C4-2B (cell line): Measurements from ENCODE around the gene TLE3.

Source experiments
- H3K27ac ChIP-seq: fragments of 450-650 bp; 2 replicates; pipeline ENCODE4 v1.5.1; 2017
- CTCF ChIP-seq: fragments of 450-650 bp; conservative IDR thresholded peaks from 2 replicates; pipeline ENCODE4 v1.5.1; 2017; ENCODE audit warnings: mild to moderate bottlenecking
- ZFX ChIP-seq: fragments of 450-650 bp; IDR thresholded peaks from 2 replicates; pipeline ENCODE4 v1.6.1; 2017

Gene TLE3

GRCh38 chr15:70112074-70112395 is 14.3 kb upstream of the TLE3 start:
- TF ChIP-seq CTCF, result no peak
- TF ChIP-seq ZFX, result no peak
- peak overlapping the region; percentile 31 for H3K27ac ChIP-seq

GRCh38 chr15:70111203-70112073 is 13.7 kb upstream of the TLE3 start:
- H3K27ac ChIP-seq, result peak overlapping the region; percentile 31
- no peak for TF ChIP-seq ZFX
- no peak for TF ChIP-seq CTCF

GRCh38 chr15:70109978-70110377 is 12.3 kb upstream of the TLE3 start:
- TF ChIP-seq ZFX (no peak), CTCF (no peak)
- no peak overlapping the region for H3K27ac ChIP-seq

- TF ChIP-seq ZFX (no peak), CTCF (no peak)
- H3K27ac ChIP-seq, result no peak overlapping the region
Observed at GRCh38 chr15:70109531-70109930, 11.8 kb upstream of the TLE3 start.

- TF ChIP-seq CTCF, result no peak
- no peak for TF ChIP-seq ZFX
Observed at GRCh38 chr15:70103880-70104626, 6.3 kb upstream of the TLE3 start.

GRCh38 chr15:70102827-70103226 is 5.1 kb upstream of the TLE3 start:
- no peak overlapping the region for H3K27ac ChIP-seq
- TF ChIP-seq ZFX (no peak), CTCF (no peak)

More at GRCh38 chr15:70103880-70104626, 6.3 kb upstream of the TLE3 start:
- no peak overlapping the region for H3K27ac ChIP-seq

- peak overlapping the region; percentile 95 for H3K27ac ChIP-seq
- no peak for TF ChIP-seq CTCF
- TF ChIP-seq ZFX, result no peak
Observed at GRCh38 chr15:70101459-70102113, 3.9 kb upstream of the TLE3 start.
